ENCODE results near the gene CDIPT. TPM values are rescaled to one million over a fixed set of nuclear protein-coding genes. Genes with fewer than 3 reads are reported as not detected.

The CDIPT gene
- total and polyA plus RNA-seq, 2 of the 13 experiments (the other 11 are each of a cell fraction or from before 2014, with no cell fraction given) = 54.9 to 97.5 TPM

DNA sequence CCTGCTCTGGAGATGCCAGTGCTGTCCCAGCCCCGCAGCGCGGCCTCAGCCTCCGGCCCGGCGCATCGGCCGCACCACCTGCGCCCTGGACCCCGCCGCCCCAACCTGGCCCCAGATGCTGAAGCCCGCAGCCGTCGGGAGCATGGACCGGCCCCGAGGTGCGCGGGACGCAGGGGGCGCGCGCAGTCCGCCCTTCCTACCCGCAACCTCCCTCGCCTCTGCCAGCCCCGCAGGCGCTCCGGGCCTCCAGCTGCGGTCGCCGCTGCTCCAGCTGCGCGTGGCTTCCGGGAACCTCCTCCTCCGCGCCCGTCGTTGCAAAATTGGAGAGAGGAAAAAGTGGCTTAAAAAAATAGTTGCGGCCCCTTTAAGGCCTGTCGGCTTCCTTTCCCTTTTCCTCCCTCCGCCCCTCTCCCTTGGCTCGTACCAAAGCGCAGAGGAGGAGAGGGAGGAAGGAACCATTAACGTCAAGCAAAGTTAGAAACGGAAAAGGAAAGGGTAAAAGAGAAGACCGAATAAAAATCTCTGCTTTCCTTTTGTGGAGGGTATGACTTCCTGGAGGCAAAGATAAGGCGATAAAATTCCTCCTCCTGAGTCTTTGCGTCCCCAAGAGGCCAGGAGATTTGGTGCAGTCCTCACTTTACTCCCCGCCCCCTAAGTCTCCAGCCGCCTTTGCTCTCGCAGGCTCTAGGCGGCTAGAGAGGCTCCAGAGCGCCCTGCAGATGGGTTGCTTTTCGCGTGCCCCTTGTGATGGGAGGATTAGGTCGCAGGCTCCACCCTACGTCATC, at the start of gene CDIPT (continued):
- TF ChIP-seq, protein P1, sequence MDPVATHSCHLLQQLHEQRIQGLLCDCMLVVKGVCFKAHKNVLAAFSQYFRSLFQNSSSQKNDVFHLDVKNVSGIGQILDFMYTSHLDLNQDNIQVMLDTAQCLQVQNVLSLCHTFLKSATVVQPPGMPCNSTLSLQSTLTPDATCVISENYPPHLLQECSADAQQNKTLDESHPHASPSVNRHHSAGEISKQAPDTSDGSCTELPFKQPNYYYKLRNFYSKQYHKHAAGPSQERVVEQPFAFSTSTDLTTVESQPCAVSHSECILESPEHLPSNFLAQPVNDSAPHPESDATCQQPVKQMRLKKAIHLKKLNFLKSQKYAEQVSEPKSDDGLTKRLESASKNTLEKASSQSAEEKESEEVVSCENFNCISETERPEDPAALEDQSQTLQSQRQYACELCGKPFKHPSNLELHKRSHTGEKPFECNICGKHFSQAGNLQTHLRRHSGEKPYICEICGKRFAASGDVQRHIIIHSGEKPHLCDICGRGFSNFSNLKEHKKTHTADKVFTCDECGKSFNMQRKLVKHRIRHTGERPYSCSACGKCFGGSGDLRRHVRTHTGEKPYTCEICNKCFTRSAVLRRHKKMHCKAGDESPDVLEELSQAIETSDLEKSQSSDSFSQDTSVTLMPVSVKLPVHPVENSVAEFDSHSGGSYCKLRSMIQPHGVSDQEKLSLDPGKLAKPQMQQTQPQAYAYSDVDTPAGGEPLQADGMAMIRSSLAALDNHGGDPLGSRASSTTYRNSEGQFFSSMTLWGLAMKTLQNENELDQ (CRISPR knock-in tag; IDR thresholded peaks at IDR 0.05; ENCODE audit: borderline replicate concordance) = 0 out of 2 replicates have a peak, but pooled peaks have one; percentile 36
- TF ChIP-seq RAD51 (IDR thresholded peaks at IDR 0.05; ENCODE audit: borderline replicate concordance) (no peak), NR2F1 (CRISPR knock-in tag; IDR thresholded peaks at IDR 0.05) (peak in 1 of 2 experiments; percentile 74; a peak in 2 of 4 replicates), RFX1 (IDR thresholded peaks at IDR 0.05) (no peak), ZNF530 (CRISPR knock-in tag; IDR thresholded peaks at IDR 0.05; ENCODE audit: low read depth) (no peak), MTF1 (CRISPR knock-in tag; IDR thresholded peaks at IDR 0.05) (no peak), FOXA3 (CRISPR knock-in tag; IDR thresholded peaks at IDR 0.05) (peak; percentile 70), TOPORS (CRISPR knock-in tag; IDR thresholded peaks at IDR 0.05) (peak; percentile 93), ZNF431 (CRISPR knock-in tag; IDR thresholded peaks at IDR 0.05; ENCODE audit: borderline replicate concordance, low read depth) (0 out of 2 replicates have a peak, but pooled peaks have one; percentile 38), ZNF547 (CRISPR knock-in tag; IDR thresholded peaks at IDR 0.05) (peak; percentile 51; the same call in 1 of the 2 replicates), MAZ (IDR thresholded peaks at IDR 0.05; ENCODE audit: borderline replicate concordance, low read depth, low read length) (peak; percentile 82), MAZ (CRISPR knock-in tag; IDR thresholded peaks at IDR 0.05; ENCODE audit: low read depth) (peak; percentile 88; the same call in 1 of the 2 replicates), ZNF850 (CRISPR knock-in tag; conservative IDR thresholded peaks at IDR 0.05) (no peak)
- TF ChIP-seq, protein P2, sequence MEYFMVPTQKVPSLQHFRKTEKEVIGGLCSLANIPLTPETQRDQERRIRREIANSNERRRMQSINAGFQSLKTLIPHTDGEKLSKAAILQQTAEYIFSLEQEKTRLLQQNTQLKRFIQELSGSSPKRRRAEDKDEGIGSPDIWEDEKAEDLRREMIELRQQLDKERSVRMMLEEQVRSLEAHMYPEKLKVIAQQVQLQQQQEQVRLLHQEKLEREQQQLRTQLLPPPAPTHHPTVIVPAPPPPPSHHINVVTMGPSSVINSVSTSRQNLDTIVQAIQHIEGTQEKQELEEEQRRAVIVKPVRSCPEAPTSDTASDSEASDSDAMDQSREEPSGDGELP (IDR thresholded peaks at IDR 0.05; ENCODE audit: borderline replicate concordance, low read depth) = peak; percentile 74
- TF ChIP-seq, protein P3, sequence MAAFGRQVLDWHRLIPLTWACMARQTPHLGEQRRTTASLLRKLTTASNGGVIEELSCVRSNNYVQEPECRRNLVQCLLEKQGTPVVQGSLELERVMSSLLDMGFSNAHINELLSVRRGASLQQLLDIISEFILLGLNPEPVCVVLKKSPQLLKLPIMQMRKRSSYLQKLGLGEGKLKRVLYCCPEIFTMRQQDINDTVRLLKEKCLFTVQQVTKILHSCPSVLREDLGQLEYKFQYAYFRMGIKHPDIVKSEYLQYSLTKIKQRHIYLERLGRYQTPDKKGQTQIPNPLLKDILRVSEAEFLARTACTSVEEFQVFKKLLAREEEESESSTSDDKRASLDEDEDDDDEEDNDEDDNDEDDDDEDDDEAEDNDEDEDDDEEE (CRISPR knock-in tag; IDR thresholded peaks at IDR 0.05) = 0 out of 2 replicates have a peak, but pooled peaks have one; percentile 33
- TF ChIP-seq, protein P4, sequence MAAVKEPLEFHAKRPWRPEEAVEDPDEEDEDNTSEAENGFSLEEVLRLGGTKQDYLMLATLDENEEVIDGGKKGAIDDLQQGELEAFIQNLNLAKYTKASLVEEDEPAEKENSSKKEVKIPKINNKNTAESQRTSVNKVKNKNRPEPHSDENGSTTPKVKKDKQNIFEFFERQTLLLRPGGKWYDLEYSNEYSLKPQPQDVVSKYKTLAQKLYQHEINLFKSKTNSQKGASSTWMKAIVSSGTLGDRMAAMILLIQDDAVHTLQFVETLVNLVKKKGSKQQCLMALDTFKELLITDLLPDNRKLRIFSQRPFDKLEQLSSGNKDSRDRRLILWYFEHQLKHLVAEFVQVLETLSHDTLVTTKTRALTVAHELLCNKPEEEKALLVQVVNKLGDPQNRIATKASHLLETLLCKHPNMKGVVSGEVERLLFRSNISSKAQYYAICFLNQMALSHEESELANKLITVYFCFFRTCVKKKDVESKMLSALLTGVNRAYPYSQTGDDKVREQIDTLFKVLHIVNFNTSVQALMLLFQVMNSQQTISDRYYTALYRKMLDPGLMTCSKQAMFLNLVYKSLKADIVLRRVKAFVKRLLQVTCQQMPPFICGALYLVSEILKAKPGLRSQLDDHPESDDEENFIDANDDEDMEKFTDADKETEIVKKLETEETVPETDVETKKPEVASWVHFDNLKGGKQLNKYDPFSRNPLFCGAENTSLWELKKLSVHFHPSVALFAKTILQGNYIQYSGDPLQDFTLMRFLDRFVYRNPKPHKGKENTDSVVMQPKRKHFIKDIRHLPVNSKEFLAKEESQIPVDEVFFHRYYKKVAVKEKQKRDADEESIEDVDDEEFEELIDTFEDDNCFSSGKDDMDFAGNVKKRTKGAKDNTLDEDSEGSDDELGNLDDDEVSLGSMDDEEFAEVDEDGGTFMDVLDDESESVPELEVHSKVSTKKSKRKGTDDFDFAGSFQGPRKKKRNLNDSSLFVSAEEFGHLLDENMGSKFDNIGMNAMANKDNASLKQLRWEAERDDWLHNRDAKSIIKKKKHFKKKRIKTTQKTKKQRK (IDR thresholded peaks at IDR 0.05; ENCODE audit: low read length) = no peak
- TF ChIP-seq, protein P5, sequence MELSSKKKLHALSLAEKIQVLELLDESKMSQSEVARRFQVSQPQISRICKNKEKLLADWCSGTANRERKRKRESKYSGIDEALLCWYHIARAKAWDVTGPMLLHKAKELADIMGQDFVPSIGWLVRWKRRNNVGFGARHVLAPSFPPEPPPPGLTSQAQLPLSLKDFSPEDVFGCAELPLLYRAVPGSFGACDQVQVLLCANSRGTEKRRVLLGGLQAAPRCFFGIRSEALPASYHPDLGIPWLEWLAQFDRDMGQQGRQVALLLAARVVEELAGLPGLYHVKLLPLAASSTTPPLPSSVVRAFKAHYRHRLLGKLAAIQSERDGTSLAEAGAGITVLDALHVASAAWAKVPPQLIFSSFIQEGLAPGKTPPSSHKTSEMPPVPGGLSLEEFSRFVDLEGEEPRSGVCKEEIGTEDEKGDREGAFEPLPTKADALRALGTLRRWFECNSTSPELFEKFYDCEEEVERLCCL (CRISPR knock-in tag; IDR thresholded peaks at IDR 0.05; ENCODE audit: borderline replicate concordance) = no peak
- TF ChIP-seq, protein P6, sequence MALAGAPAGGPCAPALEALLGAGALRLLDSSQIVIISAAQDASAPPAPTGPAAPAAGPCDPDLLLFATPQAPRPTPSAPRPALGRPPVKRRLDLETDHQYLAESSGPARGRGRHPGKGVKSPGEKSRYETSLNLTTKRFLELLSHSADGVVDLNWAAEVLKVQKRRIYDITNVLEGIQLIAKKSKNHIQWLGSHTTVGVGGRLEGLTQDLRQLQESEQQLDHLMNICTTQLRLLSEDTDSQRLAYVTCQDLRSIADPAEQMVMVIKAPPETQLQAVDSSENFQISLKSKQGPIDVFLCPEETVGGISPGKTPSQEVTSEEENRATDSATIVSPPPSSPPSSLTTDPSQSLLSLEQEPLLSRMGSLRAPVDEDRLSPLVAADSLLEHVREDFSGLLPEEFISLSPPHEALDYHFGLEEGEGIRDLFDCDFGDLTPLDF (CRISPR knock-in tag; IDR thresholded peaks at IDR 0.05) = no peak
